ENCODE results near the gene SHANK2.

DNA sequence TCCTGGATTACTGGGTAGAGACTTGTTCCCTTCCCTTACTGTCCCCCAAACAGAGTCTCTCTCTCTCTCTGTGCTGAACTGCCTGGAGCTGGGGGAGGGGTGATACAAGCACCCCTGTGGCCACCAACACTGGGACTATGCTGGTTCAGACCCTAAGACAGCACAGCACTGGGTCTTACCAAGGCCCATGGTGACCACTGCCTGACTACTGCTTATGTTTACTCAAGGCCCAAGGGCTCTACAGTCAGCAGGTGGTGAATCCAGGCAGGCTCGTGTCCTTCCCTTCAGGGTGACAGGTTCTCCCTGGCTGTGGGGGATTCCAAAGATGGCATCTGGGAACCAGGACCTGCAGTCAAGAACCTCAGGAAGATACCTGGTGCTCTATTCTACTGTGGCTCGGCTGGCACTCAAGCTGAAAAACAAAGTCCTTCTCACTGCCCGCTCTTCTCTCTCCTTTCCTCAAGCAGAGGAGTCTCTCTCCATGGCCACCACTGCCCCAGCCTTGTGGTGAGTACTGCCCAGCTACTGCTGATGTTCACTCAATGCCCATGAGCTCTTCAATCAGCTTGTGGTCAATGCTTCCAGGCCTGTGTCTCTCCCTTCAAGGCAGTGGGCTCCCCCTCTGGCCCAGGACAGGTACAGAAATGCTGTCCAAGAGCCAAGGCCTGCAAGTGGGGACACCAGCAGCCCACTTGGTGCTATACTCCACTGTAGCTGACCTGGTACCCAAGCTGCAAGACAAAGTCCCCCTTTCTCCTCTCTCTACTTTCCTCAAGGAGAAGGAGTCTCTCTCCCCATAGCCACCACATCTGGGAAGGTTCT, 41.8 kb upstream of the SHANK2 start:
- TF ChIP-seq, protein P1, sequence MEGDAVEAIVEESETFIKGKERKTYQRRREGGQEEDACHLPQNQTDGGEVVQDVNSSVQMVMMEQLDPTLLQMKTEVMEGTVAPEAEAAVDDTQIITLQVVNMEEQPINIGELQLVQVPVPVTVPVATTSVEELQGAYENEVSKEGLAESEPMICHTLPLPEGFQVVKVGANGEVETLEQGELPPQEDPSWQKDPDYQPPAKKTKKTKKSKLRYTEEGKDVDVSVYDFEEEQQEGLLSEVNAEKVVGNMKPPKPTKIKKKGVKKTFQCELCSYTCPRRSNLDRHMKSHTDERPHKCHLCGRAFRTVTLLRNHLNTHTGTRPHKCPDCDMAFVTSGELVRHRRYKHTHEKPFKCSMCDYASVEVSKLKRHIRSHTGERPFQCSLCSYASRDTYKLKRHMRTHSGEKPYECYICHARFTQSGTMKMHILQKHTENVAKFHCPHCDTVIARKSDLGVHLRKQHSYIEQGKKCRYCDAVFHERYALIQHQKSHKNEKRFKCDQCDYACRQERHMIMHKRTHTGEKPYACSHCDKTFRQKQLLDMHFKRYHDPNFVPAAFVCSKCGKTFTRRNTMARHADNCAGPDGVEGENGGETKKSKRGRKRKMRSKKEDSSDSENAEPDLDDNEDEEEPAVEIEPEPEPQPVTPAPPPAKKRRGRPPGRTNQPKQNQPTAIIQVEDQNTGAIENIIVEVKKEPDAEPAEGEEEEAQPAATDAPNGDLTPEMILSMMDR (conservative IDR thresholded peaks at IDR 0.05; ENCODE audit: low read depth, low read length) = no peak
- TF ChIP-seq POLR2A (IDR thresholded peaks at IDR 0.05; ENCODE audit: low read depth, low read length) (no peak), RAD21 (IDR thresholded peaks at IDR 0.05; ENCODE audit: low read length) (no peak), FOS (IDR thresholded peaks at IDR 0.05; ENCODE audit: low read depth, low read length) (no peak), MXI1 (IDR thresholded peaks at IDR 0.05; ENCODE audit: borderline replicate concordance, low read depth, low read length) (no peak), MAZ (IDR thresholded peaks at IDR 0.05; ENCODE audit: borderline replicate concordance, low read depth, low read length) (no peak), MAFK (IDR thresholded peaks at IDR 0.05; ENCODE audit: low read depth, low read length) (no peak), RCOR1 (IDR thresholded peaks at IDR 0.05; ENCODE audit: insufficient replicate concordance, low read length) (no peak), CEBPB (IDR thresholded peaks at IDR 0.05; ENCODE audit: low read depth, low read length) (no peak), SMC3 (IDR thresholded peaks at IDR 0.05; ENCODE audit: low read depth, low read length) (no peak)
- TF ChIP-seq, protein P2, sequence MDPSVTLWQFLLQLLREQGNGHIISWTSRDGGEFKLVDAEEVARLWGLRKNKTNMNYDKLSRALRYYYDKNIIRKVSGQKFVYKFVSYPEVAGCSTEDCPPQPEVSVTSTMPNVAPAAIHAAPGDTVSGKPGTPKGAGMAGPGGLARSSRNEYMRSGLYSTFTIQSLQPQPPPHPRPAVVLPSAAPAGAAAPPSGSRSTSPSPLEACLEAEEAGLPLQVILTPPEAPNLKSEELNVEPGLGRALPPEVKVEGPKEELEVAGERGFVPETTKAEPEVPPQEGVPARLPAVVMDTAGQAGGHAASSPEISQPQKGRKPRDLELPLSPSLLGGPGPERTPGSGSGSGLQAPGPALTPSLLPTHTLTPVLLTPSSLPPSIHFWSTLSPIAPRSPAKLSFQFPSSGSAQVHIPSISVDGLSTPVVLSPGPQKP (IDR thresholded peaks at IDR 0.05; ENCODE audit: borderline replicate concordance, low read depth, low read length) = no peak
